HCT116 (cell line): ENCODE data around the gene MOB3B. TPM values are rescaled to one million over a fixed set of nuclear protein-coding genes. Genes with fewer than 3 reads are reported as not detected.

ENCODE experiments used
- ATAC-seq: fragments of 200-7000 bp; cut with Tn5 transposase; 2 replicates; pipeline ENCODE4 v1.9.1; 2020; ENCODE audit warnings: mild to moderate bottlenecking, moderate library complexity
- BruUV-seq: library from RNA; stranded (reverse); fragments of 400-500 nt; replicated peaks from 2 replicates; lab custom pipeline; 2021; lab: Mats Ljungman, UMichigan
- CTCF ChIA-PET: fragments of 300-600 bp; sonication (Branson Sonifier 250); formaldehyde crosslinking; loops from one replicate; lab custom pipeline; 2021; ENCODE audit warnings: antibody characterized with exemption; lab: Charles Lee
- POLR2A ChIA-PET: fragments of 300-600, 350-600 bp; sonication (Branson Sonifier 250); formaldehyde crosslinking; loops from one replicate; lab custom pipeline; 2021; ENCODE audit warnings: antibody characterized with exemption; lab: Charles Lee
- RAD21 ChIA-PET, 2 experiments: fragments of 300-600 bp; sonication (Branson Sonifier 250); formaldehyde crosslinking; loops; one replicate each; lab custom pipeline; 2023; ENCODE audit warnings: low total read pairs in 2 of 2; ENCODE audit not compliant: uncharacterized antibody in 2 of 2, unreplicated experiment in 2 of 2, low non-redundant PET in 1 of 2; lab: Charles Lee
- DNase-seq: peaks from one replicate; pipeline ENCODE4 v3.0.0-alpha.2; 2010; ENCODE audit warnings: low read depth, low spot score
- H2AFZ ChIP-seq: fragments of 200-600 bp; shearing (Covaris generic), sonication (generic); 2 replicates; pipeline ENCODE4 v1.6.1; 2017; ENCODE audit warnings: low read depth, mixed run types, mixed read lengths, antibody characterized with exemption, low read length; ENCODE audit not compliant: poor library complexity, severe bottlenecking
- H3K27ac ChIP-seq: 2 replicates; pipeline ENCODE4 v1.5.1; 2012; ENCODE audit warnings: low read depth, low read length
- H3K27me3 ChIP-seq: fragments of 200-600 bp; sonication (generic); 2 replicates; pipeline ENCODE4 v1.6.1; 2016; ENCODE audit warnings: mixed run types, low read length, mixed read lengths; ENCODE audit not compliant: insufficient read depth
- H3K36me3 ChIP-seq, 2 experiments: fragments of 200-500 bp in 1 of 2; fragments of 200-600 bp in 1 of 2; sonication (Bioruptor generic) in 1 of 2; sonication (generic) in 1 of 2; 2 replicates each; pipeline versions ENCODE4 v1.5.1 to v1.6.1; 2014 to 2016; ENCODE audit warnings: low read length in 2 of 2, inconsistent platforms in 1 of 2, mixed read lengths in 1 of 2, mixed run types in 1 of 2; ENCODE audit not compliant: insufficient read depth in 2 of 2, control insufficient read depth in 1 of 2
- H3K4me1 ChIP-seq, 2 experiments: fragments of 200-600 bp in 1 of 2; sonication (generic) in 1 of 2; 2 replicates each; pipeline versions ENCODE4 v1.5.1 to v1.6.1; 2012 to 2017; ENCODE audit warnings: low read length in 2 of 2, inconsistent platforms in 1 of 2, mild to moderate bottlenecking in 1 of 2, mixed read lengths in 1 of 2, mixed run types in 1 of 2, moderate library complexity in 1 of 2; ENCODE audit not compliant: insufficient read depth in 2 of 2, control insufficient read depth in 1 of 2
- H3K4me2 ChIP-seq: fragments of 200-600 bp; sonication (generic); 2 replicates; pipeline ENCODE4 v1.6.1; 2017; ENCODE audit warnings: mixed run types, low read length, mixed read lengths
- H3K4me3 ChIP-seq, 2 experiments: fragments of 200-600 bp in 1 of 2; sonication (generic) in 1 of 2; replicated peaks in 1 of 2; 2 replicates each; pipeline ENCODE4 v1.5.1; 2011 to 2016; ENCODE audit warnings: low read length in 2 of 2, control low read depth in 1 of 2, low read depth in 1 of 2, mild to moderate bottlenecking in 1 of 2, mixed read lengths in 1 of 2, mixed run types in 1 of 2
- H3K79me2 ChIP-seq: fragments of 200-600 bp; sonication (generic); 2 replicates; pipeline ENCODE4 v1.6.1; 2017; ENCODE audit warnings: mild to moderate bottlenecking, mixed run types, low read length, moderate library complexity, mixed read lengths; ENCODE audit not compliant: insufficient read depth
- H3K9ac ChIP-seq: fragments of 200-600 bp; sonication (generic); 2 replicates; pipeline ENCODE4 v1.6.1; 2016; ENCODE audit warnings: low read length, mixed read lengths
- H3K9me2 ChIP-seq: fragments of 200-600 bp; sonication (generic), shearing (Covaris generic); 2 replicates; pipeline ENCODE4 v1.6.1; 2017; ENCODE audit warnings: mixed run types, mild to moderate bottlenecking, moderate library complexity; ENCODE audit not compliant: insufficient read depth
- H3K9me3 ChIP-seq, 2 experiments: fragments of 200-500 bp in 1 of 2; fragments of 200-600 bp in 1 of 2; sonication (Bioruptor generic) in 1 of 2; sonication (generic) in 1 of 2; 2 replicates each; pipeline ENCODE4 v1.6.1; 2014 to 2017; ENCODE audit warnings: low read length in 2 of 2, mixed read lengths in 2 of 2, inconsistent platforms in 1 of 2, low read depth in 1 of 2, mild to moderate bottlenecking in 1 of 2, mixed run types in 1 of 2, moderate library complexity in 1 of 2; ENCODE audit not compliant: control insufficient read depth in 1 of 2, insufficient read depth in 1 of 2
- H4K20me1 ChIP-seq: fragments of 200-600 bp; sonication (generic), shearing (Covaris generic); 2 replicates; pipeline ENCODE4 v1.6.1; 2017; ENCODE audit warnings: mixed run types, mild to moderate bottlenecking, moderate library complexity; ENCODE audit not compliant: insufficient read depth
- ATF3 ChIP-seq: IDR thresholded peaks from 2 replicates; pipeline ENCODE4 v1.6.1; 2012
- CBX3 ChIP-seq: IDR thresholded peaks from 2 replicates; pipeline ENCODE4 v1.6.1; 2012; ENCODE audit warnings: low read depth
- CEBPB ChIP-seq: IDR thresholded peaks from 2 replicates; pipeline ENCODE4 v1.6.1; 2012; ENCODE audit warnings: low read depth
- CTCF ChIP-seq, 3 experiments: fragments of 200-600 bp in 1 of 3; sonication (generic) in 1 of 3; IDR thresholded peaks in 2 of 3; conservative IDR thresholded peaks in 1 of 3; 2 replicates each; pipeline ENCODE4 v1.5.1; 2012 to 2017; ENCODE audit warnings: low read depth in 2 of 3, low read length in 2 of 3, antibody characterized with exemption in 1 of 3, borderline replicate concordance in 1 of 3, control low read depth in 1 of 3, mild to moderate bottlenecking in 1 of 3, mixed read lengths in 1 of 3, mixed run types in 1 of 3, moderate library complexity in 1 of 3; ENCODE audit not compliant: insufficient read depth in 1 of 3
- ELF1 ChIP-seq: IDR thresholded peaks from 2 replicates; pipeline ENCODE4 v1.6.1; 2012; ENCODE audit warnings: low read depth, borderline replicate concordance
- POLR2AphosphoS5 ChIP-seq: IDR thresholded peaks from 2 replicates; pipeline ENCODE4 v1.6.1; 2011; ENCODE audit warnings: mild to moderate bottlenecking, low read depth, low read length, moderate library complexity
- RAD21 ChIP-seq: IDR thresholded peaks from 2 replicates; pipeline ENCODE4 v1.6.1; 2012; ENCODE audit warnings: low read depth, mild to moderate bottlenecking
- REST ChIP-seq: IDR thresholded peaks from 2 replicates; pipeline ENCODE4 v1.6.1; 2012; ENCODE audit warnings: low read depth
- SRF ChIP-seq: IDR thresholded peaks from 2 replicates; pipeline ENCODE4 v1.6.1; 2012; ENCODE audit warnings: low read depth
- TCF7L2 ChIP-seq: IDR thresholded peaks from 2 replicates; pipeline ENCODE4 v1.7.0; 2011; ENCODE audit warnings: borderline replicate concordance, inconsistent platforms; ENCODE audit not compliant: insufficient read depth, insufficient read length; ENCODE audit errors: extremely low read depth
- YY1 ChIP-seq: IDR thresholded peaks from 2 replicates; pipeline ENCODE4 v1.6.1; 2011; ENCODE audit warnings: low read length, low read depth, moderate library complexity, mild to moderate bottlenecking; ENCODE audit not compliant: insufficient replicate concordance; ENCODE audit errors: extremely low read depth
- ZBTB33 ChIP-seq: IDR thresholded peaks from 2 replicates; pipeline ENCODE4 v1.6.1; 2011; ENCODE audit warnings: mild to moderate bottlenecking, low read length, moderate library complexity; ENCODE audit not compliant: insufficient replicate concordance; ENCODE audit errors: extremely low read depth
- ZFX ChIP-seq: fragments of 450-650 bp; IDR thresholded peaks from 2 replicates; pipeline ENCODE4 v1.6.1; 2017
- intact Hi-C: fragments of 100-400 bp; cut with micrococcal nuclease; formaldehyde crosslinking; loops from 2 replicates; pipeline ENCODE4 v1.10.0; 2022
- total RNA-seq: library from RNA; stranded (reverse); gene quantifications from one replicate; pipeline ENCODE4 v1.2.1, GENCODE V29; 2021; ENCODE audit not compliant: unreplicated experiment

Gene MOB3B
- total RNA-seq, 1 experiment from 2014 or later, result 1.2 TPM

GRCh38 chr9:27395484-27395921 is 134.1 kb downstream of the MOB3B start:
- H3K9ac ChIP-seq, result no peak overlapping the region
- RAD21 ChIA-PET, result no interaction called here
- CTCF ChIA-PET, result no interaction called here
- BruUV-seq, result no TSS peak
- H3K4me3 ChIP-seq, result no peak overlapping the region
- H3K79me2 ChIP-seq, result no peaks in the 10 kb centered on the region
- no peak overlapping the region for H3K27ac ChIP-seq
- peaks cover 0 to 5% of the 10 kb centered on the region in 2 experiments; a peak in 2 of 4 replicates for H3K4me1 ChIP-seq
- H4K20me1 ChIP-seq, result no peaks in the 10 kb centered on the region
- no peaks in the 10 kb centered on the region for H3K9me2 ChIP-seq
- H3K9me3 ChIP-seq, result no peaks in the 10 kb centered on the region
- POLR2A ChIA-PET, result no interaction called here
- no peak for ATAC-seq
- intact Hi-C loops, result no loop called here
- H3K27me3 ChIP-seq, result peaks cover 33% of the 10 kb centered on the region
- H2AFZ ChIP-seq, result no peak overlapping the region
- DNase-seq, result no peak
- TF ChIP-seq CEBPB, result no peak
- TF ChIP-seq SRF, result no peak
- TF ChIP-seq YY1, result no peak
- TF ChIP-seq REST, result no peak
- no peak for TF ChIP-seq TCF7L2
- TF ChIP-seq ZBTB33, result no peak
- no peak for TF ChIP-seq ATF3
- TF ChIP-seq CTCF (IDR thresholded peaks at IDR 0.05 in 2 of 3, conservative IDR thresholded peaks at IDR 0.05 in 1 of 3; ENCODE audit: borderline replicate concordance in 1 of 3, insufficient read depth in 1 of 3, low read depth in 2 of 3, low read length in 2 of 3), result no peak
- no peak for TF ChIP-seq CBX3
- no peak for TF ChIP-seq POLR2AphosphoS5
- TF ChIP-seq ELF1, result no peak
- TF ChIP-seq RAD21, result no peak
- TF ChIP-seq ZFX, result no peak
- TF ChIP-seq, all 23 proteins: peak for 0
- no peak overlapping the region for H3K4me2 ChIP-seq
- no peaks in the 10 kb centered on the region for H3K36me3 ChIP-seq
